Measurements from ENCODE around the gene VAMP7. TPM values are rescaled to one million over a fixed set of nuclear protein-coding genes. Genes with fewer than 3 reads are reported as not detected.

VAMP7 gene
- total and polyA plus RNA-seq, 9 of the 15 experiments (the other 6 are each of a cell fraction or from before 2014, with no cell fraction given) = 38.4 to 100 (median 67.7) TPM

DNA sequence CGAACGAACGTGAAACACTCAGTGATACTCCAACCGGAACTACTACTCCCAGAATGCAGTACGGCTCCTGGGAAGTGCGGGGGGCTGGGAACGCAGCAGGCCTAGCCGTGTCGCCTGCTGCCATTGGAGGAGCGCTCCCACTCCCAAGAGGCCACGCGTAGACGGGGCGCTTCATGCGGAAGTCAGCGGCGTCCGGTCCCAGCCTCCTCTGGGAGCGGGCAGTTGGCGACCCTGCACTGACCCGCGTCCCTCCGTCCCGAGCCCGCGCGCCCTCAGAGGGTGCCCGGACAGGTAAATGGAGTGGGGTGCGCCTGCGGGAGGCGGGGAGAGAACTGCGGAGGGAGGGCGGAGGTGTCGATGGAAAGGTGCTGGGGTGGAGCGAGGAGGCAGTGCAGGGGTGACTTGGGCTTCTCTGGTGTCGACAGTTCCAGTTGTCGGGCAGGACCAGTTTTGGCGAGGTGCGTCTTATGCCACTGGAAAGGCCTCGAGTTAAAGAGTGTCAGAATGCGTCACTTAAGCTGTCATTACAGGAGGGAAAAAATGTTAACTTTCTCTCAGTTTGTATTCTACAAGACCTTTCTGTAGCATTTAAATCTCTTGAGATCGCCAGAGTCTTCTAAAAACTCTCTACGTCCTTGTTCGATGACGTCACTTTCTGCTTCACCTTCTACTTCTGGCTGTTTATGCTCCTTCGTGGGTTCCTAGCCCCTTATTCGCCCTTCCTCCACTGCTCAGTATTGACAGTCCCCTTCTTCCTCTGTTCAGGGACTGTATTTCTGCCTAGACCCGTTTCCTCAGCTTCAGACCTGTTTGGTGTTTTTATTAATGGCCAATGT, at the start of gene VAMP7 (continued):
- TF ChIP-seq ZNF253 (CRISPR knock-in tag; conservative IDR thresholded peaks at IDR 0.05) (no peak), MYNN (IDR thresholded peaks at IDR 0.05) (no peak), MYNN (CRISPR knock-in tag; IDR thresholded peaks at IDR 0.05) (no peak), SMAD4 (CRISPR knock-in tag; conservative IDR thresholded peaks at IDR 0.05) (peak; percentile 63), HDAC1 (IDR thresholded peaks at IDR 0.05) (peak in 1 of 2 experiments; percentile 94; a peak in 2 of 4 replicates), BDP1 (IDR thresholded peaks at IDR 0.05; ENCODE audit: insufficient read depth, insufficient read length) (no peak), TCF3 (CRISPR knock-in tag; IDR thresholded peaks at IDR 0.05) (no peak), ATF7 (IDR thresholded peaks at IDR 0.05) (peak; percentile 98), EWSR1 (IDR thresholded peaks at IDR 0.05; ENCODE audit: borderline replicate concordance, low read depth, partially characterized antibody) (no peak), TAF9B (IDR thresholded peaks at IDR 0.05; ENCODE audit: partially characterized antibody) (peak; percentile 63), TRIM28 (IDR thresholded peaks at IDR 0.05) (0 out of 2 replicates have a peak, but pooled peaks have one; percentile 27), NR2C2 (CRISPR knock-in tag; IDR thresholded peaks at IDR 0.05) (peak; percentile 79), NR2C2 (tag; IDR thresholded peaks at IDR 0.05) (peak; percentile 95), RBM22 (IDR thresholded peaks at IDR 0.05; ENCODE audit: low read depth, low read length, poor library complexity, severe bottlenecking) (no peak), SRSF7 (optimal IDR thresholded peaks at IDR 0.05; ENCODE audit: low read depth, low read length) (no peak), ILF3 (IDR thresholded peaks at IDR 0.05; ENCODE audit: borderline replicate concordance) (no peak), BRD9 (IDR thresholded peaks at IDR 0.05; ENCODE audit: low read depth, partially characterized antibody) (peak; percentile 17), GABPB1 (CRISPR knock-in tag; IDR thresholded peaks at IDR 0.05) (peak; percentile 89), ZNF217 (CRISPR knock-in tag; IDR thresholded peaks at IDR 0.05) (no peak)
- TF ChIP-seq, protein P1, sequence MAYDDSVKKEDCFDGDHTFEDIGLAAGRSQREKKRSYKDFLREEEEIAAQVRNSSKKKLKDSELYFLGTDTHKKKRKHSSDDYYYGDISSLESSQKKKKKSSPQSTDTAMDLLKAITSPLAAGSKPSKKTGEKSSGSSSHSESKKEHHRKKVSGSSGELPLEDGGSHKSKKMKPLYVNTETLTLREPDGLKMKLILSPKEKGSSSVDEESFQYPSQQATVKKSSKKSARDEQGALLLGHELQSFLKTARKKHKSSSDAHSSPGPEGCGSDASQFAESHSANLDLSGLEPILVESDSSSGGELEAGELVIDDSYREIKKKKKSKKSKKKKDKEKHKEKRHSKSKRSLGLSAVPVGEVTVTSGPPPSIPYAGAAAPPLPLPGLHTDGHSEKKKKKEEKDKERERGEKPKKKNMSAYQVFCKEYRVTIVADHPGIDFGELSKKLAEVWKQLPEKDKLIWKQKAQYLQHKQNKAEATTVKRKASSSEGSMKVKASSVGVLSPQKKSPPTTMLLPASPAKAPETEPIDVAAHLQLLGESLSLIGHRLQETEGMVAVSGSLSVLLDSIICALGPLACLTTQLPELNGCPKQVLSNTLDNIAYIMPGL (CRISPR knock-in tag; IDR thresholded peaks at IDR 0.05) = no peak
- TF ChIP-seq, protein P2, sequence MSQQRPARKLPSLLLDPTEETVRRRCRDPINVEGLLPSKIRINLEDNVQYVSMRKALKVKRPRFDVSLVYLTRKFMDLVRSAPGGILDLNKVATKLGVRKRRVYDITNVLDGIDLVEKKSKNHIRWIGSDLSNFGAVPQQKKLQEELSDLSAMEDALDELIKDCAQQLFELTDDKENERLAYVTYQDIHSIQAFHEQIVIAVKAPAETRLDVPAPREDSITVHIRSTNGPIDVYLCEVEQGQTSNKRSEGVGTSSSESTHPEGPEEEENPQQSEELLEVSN (IDR thresholded peaks at IDR 0.05; ENCODE audit: borderline replicate concordance in 1 of 2, extremely low read depth in 1 of 2, insufficient read depth in 1 of 2, insufficient read length in 1 of 2, low read depth in 1 of 2, low read length in 1 of 2, poor library complexity in 1 of 2, severe bottlenecking in 1 of 2) = peak; percentile 37 to 66
